ENCODE results near the gene PGK2.
"Not testable (repeated sequence)": the region's sequence is repeated elsewhere in the genome, so short reads cannot be mapped to it uniquely, and the experiment has no call there.

The PGK2 gene
- total RNA-seq: 0 reads per million in 2 experiments

GRCh38 chr6:49787176-49787575 is at the start of gene PGK2:
PGK2 (minus strand) TSS chr6:49787285; CDS start chr6:49787187, 98 bp downstream.
- no peak for DNase-seq (ENCODE audit: low read depth)

- DNase-seq (ENCODE audit: low read depth): no peak
Observed at GRCh38 chr6:49835140-49835539, 48.1 kb upstream of the PGK2 start.

- no peak for DNase-seq (ENCODE audit: low read depth)
Observed at GRCh38 chr6:49833386-49833785, 46.3 kb upstream of the PGK2 start.

GRCh38 chr6:49826743-49827406 is 39.8 kb upstream of the PGK2 start:
- no peak for DNase-seq (ENCODE audit: low read depth)

GRCh38 chr6:49815166-49815565 is 28.1 kb upstream of the PGK2 start:
- no peak for DNase-seq (ENCODE audit: low read depth)

GRCh38 chr6:49813248-49813647 is 26.2 kb upstream of the PGK2 start:
- no peak for DNase-seq (ENCODE audit: low read depth)

- DNase-seq (ENCODE audit: low read depth): no peak
Observed at GRCh38 chr6:49806145-49806544, 19.1 kb upstream of the PGK2 start.

GRCh38 chr6:49805246-49805645 is 18.2 kb upstream of the PGK2 start:
- no peak for DNase-seq (ENCODE audit: low read depth)

GRCh38 chr6:49801525-49801924 is 14.4 kb upstream of the PGK2 start:
- no peak for DNase-seq (ENCODE audit: low read depth)

GRCh38 chr6:49799090-49799489 is 12.0 kb upstream of the PGK2 start:
- no peak for DNase-seq (ENCODE audit: low read depth)

- not testable (repeated sequence) for DNase-seq (ENCODE audit: low read depth)
Observed at GRCh38 chr6:49796842-49797455, 9.9 kb upstream of the PGK2 start.

- no peak for DNase-seq (ENCODE audit: low read depth)
Observed at GRCh38 chr6:49790341-49790740, 3.3 kb upstream of the PGK2 start.

- DNase-seq (ENCODE audit: low read depth): no peak
Observed at GRCh38 chr6:49784272-49784671, 2.8 kb downstream of the PGK2 start.

- DNase-seq (ENCODE audit: low read depth): no peak
Observed at GRCh38 chr6:49782725-49783124, 4.4 kb downstream of the PGK2 start.

- no peak for DNase-seq (ENCODE audit: low read depth)
Observed at GRCh38 chr6:49782293-49782692, 4.8 kb downstream of the PGK2 start.

GRCh38 chr6:49776444-49776843 is 10.6 kb downstream of the PGK2 start:
- no peak for DNase-seq (ENCODE audit: low read depth)

GRCh38 chr6:49775043-49775442 is 12.0 kb downstream of the PGK2 start:
- no peak for DNase-seq (ENCODE audit: low read depth)

GRCh38 chr6:49772285-49772684 is 14.8 kb downstream of the PGK2 start:
- DNase-seq (ENCODE audit: low read depth): no peak

- no peak for DNase-seq (ENCODE audit: low read depth)
Observed at GRCh38 chr6:49766762-49767161, 20.3 kb downstream of the PGK2 start.

GRCh38 chr6:49764571-49765236 is 22.4 kb downstream of the PGK2 start:
- no peak for DNase-seq (ENCODE audit: low read depth)

- DNase-seq (ENCODE audit: low read depth): no peak
Observed at GRCh38 chr6:49744259-49744658, 42.8 kb downstream of the PGK2 start, which contains the start of gene CRISP3. CRISP3 (minus strand) TSS chr6:49744388; CDS start chr6:49744367, 21 bp downstream.

GRCh38 chr6:49743429-49743828 is 43.7 kb downstream of the PGK2 start:
- no peak for DNase-seq (ENCODE audit: low read depth)

GRCh38 chr6:49739423-49739822 is 47.7 kb downstream of the PGK2 start:
- DNase-seq (ENCODE audit: low read depth): no peak

All from T follicular helper cell (primary cell).